ENCODE measurements around the gene MAMDC2. TPM values are rescaled to one million over a fixed set of nuclear protein-coding genes. Genes with fewer than 3 reads are reported as not detected.

Gene MAMDC2
- total and polyA plus RNA-seq, 2 of the 8 experiments (the other 6 are each of a cell fraction or from before 2014, with no cell fraction given): 6.1 to 15.4 TPM

DNA sequence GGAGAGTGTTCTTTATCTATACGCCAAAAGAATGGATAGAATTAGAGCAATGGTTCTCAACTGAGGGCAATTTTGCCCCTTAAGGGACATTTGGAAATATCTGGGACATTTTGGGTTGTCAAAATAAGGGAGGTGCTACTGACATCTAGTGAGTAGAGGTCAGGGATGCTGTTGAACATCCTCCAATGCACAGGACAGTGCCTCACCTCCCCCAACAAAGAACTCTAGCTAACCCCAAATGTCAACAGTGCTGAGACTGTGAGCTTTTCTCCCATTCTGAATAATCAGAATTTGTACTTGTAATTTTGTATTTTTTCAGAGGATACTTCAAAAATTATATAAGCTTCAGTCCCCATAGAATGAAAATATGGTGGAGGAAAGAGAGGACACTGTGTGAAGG, 206.6 kb downstream of the MAMDC2 start:
- ChIA-PET POLR2A (ENCODE audit: partially characterized antibody) (no interaction called here), CTCF (ENCODE audit: partially characterized antibody) (interaction anchor here (0.6 to 1.1 kb wide), 2 partner anchors 13 to 313 kb away, joined by 3 to 4 read pairs; no protein-coding TSS in a partner anchor)
- Histone ChIP-seq H3K4ac (replicated peaks; ENCODE audit: insufficient read length, low read depth, low read length) (no peak overlapping the region), H3K4me2 (ENCODE audit: insufficient read depth in 1 of 2, low read depth in 2 of 2, low read length in 2 of 2) (no peak overlapping the region), H3K14ac (ENCODE audit: insufficient read length) (no peak overlapping the region), H4K91ac (replicated peaks; ENCODE audit: insufficient read length, low read length) (no peak overlapping the region), H3K27ac (ENCODE audit: low read depth, low read length) (no peak overlapping the region), H4K20me1 (replicated peaks in 1 of 2; ENCODE audit: control insufficient read depth in 1 of 2, insufficient read depth in 2 of 2, low read length in 2 of 2) (no peaks in the 10 kb centered on the region), H3K27me3 (replicated peaks in 1 of 4; ENCODE audit: control insufficient read depth in 3 of 4, extremely low read depth in 1 of 4, insufficient read depth in 3 of 4, low read length in 3 of 4) (no peaks in the 10 kb centered on the region), H3K56ac (replicated peaks; ENCODE audit: insufficient read length, low read depth, low read length) (no peak overlapping the region), H3K23ac (ENCODE audit: insufficient read length) (no peak overlapping the region), H3K4me3 (ENCODE audit: extremely low read depth in 1 of 4, insufficient read depth in 2 of 4, low read depth in 3 of 4, low read length in 4 of 4) (no peak overlapping the region), H2AFZ (ENCODE audit: low read length) (no peak overlapping the region), H3K23me2 (ENCODE audit: low read depth, low read length) (no peaks in the 10 kb centered on the region), H3K36me3 (ENCODE audit: control insufficient read depth in 2 of 4, insufficient read depth in 4 of 4, low read length in 3 of 4) (no peaks in the 10 kb centered on the region), H2BK5ac (ENCODE audit: low read depth, low read length) (no peak overlapping the region), H3K18ac (ENCODE audit: extremely low read depth, low read length) (no peak overlapping the region), H4K5ac (ENCODE audit: insufficient read length, low read depth, low read length) (no peak overlapping the region), H2AK5ac (ENCODE audit: low read depth, low read length) (no peak overlapping the region), H3K79me2 (ENCODE audit: control insufficient read depth in 1 of 2, insufficient read depth in 2 of 2, low read length in 2 of 2) (no peaks in the 10 kb centered on the region), H3K4me1 (replicated peaks in 1 of 4; ENCODE audit: control insufficient read depth in 3 of 4, insufficient read depth in 4 of 4, low read length in 3 of 4) (no peaks in the 10 kb centered on the region), H2BK120ac (replicated peaks; ENCODE audit: low read depth, low read length) (no peak overlapping the region), H2BK15ac (ENCODE audit: low read length) (no peak overlapping the region), H2BK20ac (ENCODE audit: low read length) (no peak overlapping the region), H3K9ac (replicated peaks in 1 of 4; ENCODE audit: extremely low read depth in 1 of 4, low read depth in 3 of 4, low read length in 3 of 4) (no peak overlapping the region), H4K8ac (ENCODE audit: extremely low read depth, insufficient read depth, low read length) (no peak overlapping the region), H3K79me1 (ENCODE audit: low read depth, low read length) (no peaks in the 10 kb centered on the region; the same call in 1 of the 2 replicates), H3K9me3 (ENCODE audit: insufficient read depth in 2 of 2, low read depth in 1 of 2, low read length in 1 of 2) (no peaks in the 10 kb centered on the region), H2BK12ac (ENCODE audit: low read depth, low read length) (no peak overlapping the region)
- 89% methylated on average over 1 of the region's 1 CpG; no CpG with 5 or more reads in 1 of the 2 experiments for WGBS, 2 experiments (ENCODE audit: extremely low coverage in 1 of 2, insufficient coverage in 1 of 2, insufficient read length in 1 of 2, insufficient replicate concordance in 2 of 2, low coverage in 1 of 2, low lambda C conversion rate in 2 of 2, missing lambda C conversion rate in 1 of 2)
- no peak for TF ChIP-seq TAF7 (optimal IDR thresholded peaks at IDR 0.05; ENCODE audit: borderline replicate concordance, low read depth, low read length)
- no peak for TF ChIP-seq EP300 (IDR thresholded peaks at IDR 0.05; ENCODE audit: borderline replicate concordance in 1 of 2, low read depth in 2 of 2, low read length in 2 of 2)
- no peak for TF ChIP-seq SAP30 (IDR thresholded peaks at IDR 0.05; ENCODE audit: insufficient read depth, insufficient replicate concordance, low read length)
- TF ChIP-seq, protein P1, sequence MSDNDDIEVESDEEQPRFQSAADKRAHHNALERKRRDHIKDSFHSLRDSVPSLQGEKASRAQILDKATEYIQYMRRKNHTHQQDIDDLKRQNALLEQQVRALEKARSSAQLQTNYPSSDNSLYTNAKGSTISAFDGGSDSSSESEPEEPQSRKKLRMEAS (IDR thresholded peaks at IDR 0.05): no peak
- TF ChIP-seq SIN3A (conservative IDR thresholded peaks at IDR 0.05 in 1 of 2, IDR thresholded peaks at IDR 0.05 in 1 of 2; ENCODE audit: low read depth in 1 of 2, low read length in 2 of 2): no peak
- TF ChIP-seq KDM1A (IDR thresholded peaks at IDR 0.05; ENCODE audit: borderline replicate concordance, low read length): no peak
- no peak for TF ChIP-seq SUZ12 (IDR thresholded peaks at IDR 0.05; ENCODE audit: low read length)
- TF ChIP-seq RNF2 (IDR thresholded peaks at IDR 0.05; ENCODE audit: borderline replicate concordance, low read depth, low read length, missing control alignments, poor library complexity, severe bottlenecking): no peak
- no peak for TF ChIP-seq SP4 (IDR thresholded peaks at IDR 0.05; ENCODE audit: low read length)
- no peak for FAIRE-seq
- DNase-seq (ENCODE audit: low read depth in 1 of 2, low spot score in 2 of 2): no peak

All from H1 (cell line).